ENCODE results near the gene EEF1G. TPM values are rescaled to one million over a fixed set of nuclear protein-coding genes. Genes with fewer than 3 reads are reported as not detected.

EEF1G gene
- total and polyA plus RNA-seq, 2 of the 13 experiments (the other 11 are each of a cell fraction or from before 2014, with no cell fraction given) = 1,787 to 2,144 TPM

DNA sequence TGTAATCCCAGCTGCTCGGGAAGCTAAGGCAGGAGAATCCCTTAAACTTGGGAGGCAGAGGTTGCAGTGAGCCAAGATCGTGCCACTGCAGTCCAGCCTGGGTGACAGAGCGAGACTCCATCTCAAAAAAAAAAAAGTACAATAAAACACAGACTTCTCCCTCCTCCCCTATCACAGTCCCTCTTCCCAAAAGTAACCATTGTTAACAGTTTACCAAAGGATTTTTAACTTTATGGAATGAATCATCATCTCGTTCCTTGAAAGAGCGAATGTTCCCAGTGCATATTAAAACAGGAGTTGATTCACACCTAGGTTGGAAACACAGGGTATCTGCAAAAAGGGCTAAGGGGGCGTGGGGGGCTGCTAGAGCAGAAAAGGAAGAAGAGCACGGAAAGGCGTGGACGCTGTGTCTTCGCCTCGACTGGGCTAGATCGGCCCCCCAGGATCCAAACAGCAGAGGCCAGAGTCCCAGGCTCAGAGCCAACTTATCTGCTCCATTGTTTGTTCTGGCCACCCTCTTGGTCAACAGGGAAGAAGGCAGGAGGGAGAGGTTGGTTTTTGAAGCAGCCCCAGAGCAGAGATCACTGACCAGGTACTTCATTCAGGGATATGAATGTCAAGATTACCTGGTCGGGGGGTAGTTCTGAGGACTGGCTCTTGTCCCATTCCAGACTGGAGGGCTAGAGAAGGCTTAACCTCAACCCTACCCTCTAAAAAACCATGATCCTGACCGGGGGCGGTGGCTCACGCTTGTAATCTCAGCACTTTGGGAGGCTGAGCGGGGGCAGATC, 25.0 kb downstream of the EEF1G start (continued):
- TF ChIP-seq ZKSCAN8 (CRISPR knock-in tag; IDR thresholded peaks at IDR 0.05; ENCODE audit: borderline replicate concordance) = no peak
- TF ChIP-seq ZNF780A (CRISPR knock-in tag; IDR thresholded peaks at IDR 0.05) = no peak
- TF ChIP-seq NCOA5 (CRISPR knock-in tag; IDR thresholded peaks at IDR 0.05) = no peak
- no peak for TF ChIP-seq SCMH1 (CRISPR knock-in tag; IDR thresholded peaks at IDR 0.05; ENCODE audit: borderline replicate concordance)
- TF ChIP-seq KDM6A (CRISPR knock-in tag; IDR thresholded peaks at IDR 0.05; ENCODE audit: low read depth) = peak; percentile 85
- TF ChIP-seq SIX1 (CRISPR knock-in tag; IDR thresholded peaks at IDR 0.05; ENCODE audit: borderline replicate concordance) = no peak
- no peak for TF ChIP-seq THYN1 (CRISPR knock-in tag; IDR thresholded peaks at IDR 0.05; ENCODE audit: borderline replicate concordance, low read depth)
- no peak for TF ChIP-seq TAF1 (CRISPR knock-in tag; IDR thresholded peaks at IDR 0.05)
- no peak for TF ChIP-seq ZNF703 (CRISPR knock-in tag; IDR thresholded peaks at IDR 0.05; ENCODE audit: borderline replicate concordance)
- TF ChIP-seq, protein P1, sequence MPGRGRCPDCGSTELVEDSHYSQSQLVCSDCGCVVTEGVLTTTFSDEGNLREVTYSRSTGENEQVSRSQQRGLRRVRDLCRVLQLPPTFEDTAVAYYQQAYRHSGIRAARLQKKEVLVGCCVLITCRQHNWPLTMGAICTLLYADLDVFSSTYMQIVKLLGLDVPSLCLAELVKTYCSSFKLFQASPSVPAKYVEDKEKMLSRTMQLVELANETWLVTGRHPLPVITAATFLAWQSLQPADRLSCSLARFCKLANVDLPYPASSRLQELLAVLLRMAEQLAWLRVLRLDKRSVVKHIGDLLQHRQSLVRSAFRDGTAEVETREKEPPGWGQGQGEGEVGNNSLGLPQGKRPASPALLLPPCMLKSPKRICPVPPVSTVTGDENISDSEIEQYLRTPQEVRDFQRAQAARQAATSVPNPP (CRISPR knock-in tag; IDR thresholded peaks at IDR 0.05) = no peak
- TF ChIP-seq CHD4 (IDR thresholded peaks at IDR 0.05; ENCODE audit: borderline replicate concordance, low read length) = no peak
- TF ChIP-seq ERF (CRISPR knock-in tag; IDR thresholded peaks at IDR 0.05) = peak; percentile 66; the same call in 1 of the 2 replicates
- TF ChIP-seq, protein P2, sequence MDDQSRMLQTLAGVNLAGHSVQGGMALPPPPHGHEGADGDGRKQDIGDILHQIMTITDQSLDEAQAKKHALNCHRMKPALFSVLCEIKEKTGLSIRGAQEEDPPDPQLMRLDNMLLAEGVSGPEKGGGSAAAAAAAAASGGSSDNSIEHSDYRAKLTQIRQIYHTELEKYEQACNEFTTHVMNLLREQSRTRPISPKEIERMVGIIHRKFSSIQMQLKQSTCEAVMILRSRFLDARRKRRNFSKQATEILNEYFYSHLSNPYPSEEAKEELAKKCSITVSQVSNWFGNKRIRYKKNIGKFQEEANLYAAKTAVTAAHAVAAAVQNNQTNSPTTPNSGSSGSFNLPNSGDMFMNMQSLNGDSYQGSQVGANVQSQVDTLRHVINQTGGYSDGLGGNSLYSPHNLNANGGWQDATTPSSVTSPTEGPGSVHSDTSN (CRISPR knock-in tag; IDR thresholded peaks at IDR 0.05; ENCODE audit: borderline replicate concordance) = no peak
- peak; percentile 15; the same call in 1 of the 2 replicates for TF ChIP-seq CEBPB (IDR thresholded peaks at IDR 0.05; ENCODE audit: borderline replicate concordance, low read depth, low read length)
- TF ChIP-seq MAF1 (CRISPR knock-in tag; IDR thresholded peaks at IDR 0.05; ENCODE audit: borderline replicate concordance) = no peak
- TF ChIP-seq NCOR1 (IDR thresholded peaks at IDR 0.05; ENCODE audit: borderline replicate concordance, low read length) = no peak
- TF ChIP-seq KDM3A (CRISPR knock-in tag; IDR thresholded peaks at IDR 0.05; ENCODE audit: low read depth) = peak; percentile 22; the same call in 1 of the 2 replicates
- TF ChIP-seq SYNCRIP (IDR thresholded peaks at IDR 0.05; ENCODE audit: insufficient read depth, low read depth, low read length) = no peak
- TF ChIP-seq, protein P3, sequence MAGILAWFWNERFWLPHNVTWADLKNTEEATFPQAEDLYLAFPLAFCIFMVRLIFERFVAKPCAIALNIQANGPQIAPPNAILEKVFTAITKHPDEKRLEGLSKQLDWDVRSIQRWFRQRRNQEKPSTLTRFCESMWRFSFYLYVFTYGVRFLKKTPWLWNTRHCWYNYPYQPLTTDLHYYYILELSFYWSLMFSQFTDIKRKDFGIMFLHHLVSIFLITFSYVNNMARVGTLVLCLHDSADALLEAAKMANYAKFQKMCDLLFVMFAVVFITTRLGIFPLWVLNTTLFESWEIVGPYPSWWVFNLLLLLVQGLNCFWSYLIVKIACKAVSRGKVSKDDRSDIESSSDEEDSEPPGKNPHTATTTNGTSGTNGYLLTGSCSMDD (CRISPR knock-in tag; IDR thresholded peaks at IDR 0.05) = no peak
- TF ChIP-seq ZFP62 (CRISPR knock-in tag; IDR thresholded peaks at IDR 0.05) = no peak
- no peak for TF ChIP-seq SMARCE1 (IDR thresholded peaks at IDR 0.05; ENCODE audit: borderline replicate concordance)
- TF ChIP-seq, protein P4, sequence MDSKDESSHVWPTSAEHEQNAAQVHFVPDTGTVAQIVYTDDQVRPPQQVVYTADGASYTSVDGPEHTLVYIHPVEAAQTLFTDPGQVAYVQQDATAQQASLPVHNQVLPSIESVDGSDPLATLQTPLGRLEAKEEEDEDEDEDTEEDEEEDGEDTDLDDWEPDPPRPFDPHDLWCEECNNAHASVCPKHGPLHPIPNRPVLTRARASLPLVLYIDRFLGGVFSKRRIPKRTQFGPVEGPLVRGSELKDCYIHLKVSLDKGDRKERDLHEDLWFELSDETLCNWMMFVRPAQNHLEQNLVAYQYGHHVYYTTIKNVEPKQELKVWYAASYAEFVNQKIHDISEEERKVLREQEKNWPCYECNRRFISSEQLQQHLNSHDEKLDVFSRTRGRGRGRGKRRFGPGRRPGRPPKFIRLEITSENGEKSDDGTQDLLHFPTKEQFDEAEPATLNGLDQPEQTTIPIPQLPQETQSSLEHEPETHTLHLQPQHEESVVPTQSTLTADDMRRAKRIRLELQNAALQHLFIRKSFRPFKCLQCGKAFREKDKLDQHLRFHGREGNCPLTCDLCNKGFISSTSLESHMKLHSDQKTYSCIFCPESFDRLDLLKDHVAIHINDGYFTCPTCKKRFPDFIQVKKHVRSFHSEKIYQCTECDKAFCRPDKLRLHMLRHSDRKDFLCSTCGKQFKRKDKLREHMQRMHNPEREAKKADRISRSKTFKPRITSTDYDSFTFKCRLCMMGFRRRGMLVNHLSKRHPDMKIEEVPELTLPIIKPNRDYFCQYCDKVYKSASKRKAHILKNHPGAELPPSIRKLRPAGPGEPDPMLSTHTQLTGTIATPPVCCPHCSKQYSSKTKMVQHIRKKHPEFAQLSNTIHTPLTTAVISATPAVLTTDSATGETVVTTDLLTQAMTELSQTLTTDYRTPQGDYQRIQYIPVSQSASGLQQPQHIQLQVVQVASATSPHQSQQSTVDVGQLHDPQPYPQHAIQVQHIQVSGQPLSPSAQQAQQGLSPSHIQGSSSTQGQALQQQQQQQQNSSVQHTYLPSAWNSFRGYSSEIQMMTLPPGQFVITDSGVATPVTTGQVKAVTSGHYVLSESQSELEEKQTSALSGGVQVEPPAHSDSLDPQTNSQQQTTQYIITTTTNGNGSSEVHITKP (CRISPR knock-in tag; IDR thresholded peaks at IDR 0.05; ENCODE audit: low read depth) = no peak

Data from HepG2 (cell line).